ENCODE data around the gene DNAL4.
A peak's percentile ranks its signal among the peaks of the same experiment; 100 is the strongest.

The DNAL4 gene

DNA sequence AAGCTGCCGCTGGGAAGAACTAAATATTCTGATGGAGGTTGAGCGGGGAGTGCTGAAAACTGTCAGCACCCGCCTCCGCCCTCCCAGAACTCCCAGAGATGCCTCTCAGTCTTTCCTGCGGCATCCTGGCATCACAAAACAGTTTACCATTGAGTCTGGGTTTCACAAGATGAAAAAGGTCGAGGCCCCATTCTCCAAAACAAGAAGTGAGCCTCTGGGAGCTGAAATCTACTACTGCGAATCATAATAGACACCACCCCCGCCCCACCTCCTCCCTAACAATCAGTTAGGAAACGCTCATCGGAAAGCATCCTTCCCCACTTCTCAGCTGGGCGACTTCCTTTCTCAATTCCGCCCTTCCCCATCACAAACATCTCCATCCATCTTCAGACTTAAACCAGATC is 39.2 kb downstream of the DNAL4 start:
- peaks cover 43% of the 10 kb centered on the region for H3K4me1 Mint-ChIP-seq
- H3K27ac Mint-ChIP-seq = peak overlapping the region; percentile 21
- TF ChIP-seq, protein P1, sequence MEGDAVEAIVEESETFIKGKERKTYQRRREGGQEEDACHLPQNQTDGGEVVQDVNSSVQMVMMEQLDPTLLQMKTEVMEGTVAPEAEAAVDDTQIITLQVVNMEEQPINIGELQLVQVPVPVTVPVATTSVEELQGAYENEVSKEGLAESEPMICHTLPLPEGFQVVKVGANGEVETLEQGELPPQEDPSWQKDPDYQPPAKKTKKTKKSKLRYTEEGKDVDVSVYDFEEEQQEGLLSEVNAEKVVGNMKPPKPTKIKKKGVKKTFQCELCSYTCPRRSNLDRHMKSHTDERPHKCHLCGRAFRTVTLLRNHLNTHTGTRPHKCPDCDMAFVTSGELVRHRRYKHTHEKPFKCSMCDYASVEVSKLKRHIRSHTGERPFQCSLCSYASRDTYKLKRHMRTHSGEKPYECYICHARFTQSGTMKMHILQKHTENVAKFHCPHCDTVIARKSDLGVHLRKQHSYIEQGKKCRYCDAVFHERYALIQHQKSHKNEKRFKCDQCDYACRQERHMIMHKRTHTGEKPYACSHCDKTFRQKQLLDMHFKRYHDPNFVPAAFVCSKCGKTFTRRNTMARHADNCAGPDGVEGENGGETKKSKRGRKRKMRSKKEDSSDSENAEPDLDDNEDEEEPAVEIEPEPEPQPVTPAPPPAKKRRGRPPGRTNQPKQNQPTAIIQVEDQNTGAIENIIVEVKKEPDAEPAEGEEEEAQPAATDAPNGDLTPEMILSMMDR (IDR thresholded peaks at IDR 0.05) = no peak
- H3K4me3 Mint-ChIP-seq = peak overlapping the region; percentile 87
- DNase-seq = no peak
- H3K27me3 Mint-ChIP-seq (ENCODE audit: low read depth, poor library complexity) = peaks cover 11% of the 10 kb centered on the region
- peaks cover 6% of the 10 kb centered on the region for H3K36me3 Mint-ChIP-seq (ENCODE audit: low read depth)
- no peaks in the 10 kb centered on the region for H3K9me3 Mint-ChIP-seq

DNA sequence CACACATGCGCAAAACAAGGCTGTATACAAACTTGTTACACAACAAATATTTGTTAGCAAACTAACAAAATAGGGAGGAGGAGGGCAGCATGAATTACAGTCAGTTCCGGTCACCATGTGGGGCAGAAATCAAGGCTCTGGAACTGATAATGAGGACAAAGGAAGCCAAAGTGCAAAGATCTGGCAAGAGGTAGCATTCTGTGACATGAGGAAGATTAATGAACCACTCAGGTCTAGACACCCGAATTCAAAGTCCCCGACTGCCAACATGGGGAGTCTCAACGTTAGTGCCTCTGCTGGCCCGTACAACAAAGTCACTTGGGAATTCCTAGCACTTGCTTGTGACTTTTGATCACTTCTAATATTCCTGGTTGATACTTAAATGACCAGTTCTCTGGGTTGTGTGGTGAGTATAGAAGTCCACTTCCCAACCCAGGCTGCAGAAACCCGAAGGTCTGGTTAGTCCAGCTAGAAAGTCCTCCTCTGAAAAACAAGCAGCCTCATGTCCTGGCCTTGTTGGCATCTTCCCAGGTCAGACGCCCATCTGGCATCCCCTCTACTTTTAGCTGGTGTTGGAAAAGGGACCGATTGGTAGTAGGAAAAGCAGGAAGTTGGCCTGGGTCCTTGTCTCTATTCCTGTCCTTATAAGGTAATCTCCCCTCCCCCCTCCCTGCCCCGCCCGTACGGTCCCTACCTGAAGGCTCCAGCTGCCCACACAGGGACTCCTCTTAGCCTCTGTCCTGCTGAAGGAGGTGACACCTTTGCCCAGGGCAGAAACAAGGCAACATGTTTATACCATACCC is 39.8 kb downstream of the DNAL4 start:
- DNase-seq = no peak
- peaks cover 46% of the 10 kb centered on the region for H3K4me1 Mint-ChIP-seq
- H3K9me3 Mint-ChIP-seq = no peaks in the 10 kb centered on the region
- H3K4me3 Mint-ChIP-seq = peak overlapping the region; percentile 87
- no peak overlapping the region for H3K27ac Mint-ChIP-seq
- peaks cover 12% of the 10 kb centered on the region for H3K36me3 Mint-ChIP-seq (ENCODE audit: low read depth)
- TF ChIP-seq, protein P1 (IDR thresholded peaks at IDR 0.05) = no peak
- peaks cover 11% of the 10 kb centered on the region for H3K27me3 Mint-ChIP-seq (ENCODE audit: low read depth, poor library complexity)

DNA sequence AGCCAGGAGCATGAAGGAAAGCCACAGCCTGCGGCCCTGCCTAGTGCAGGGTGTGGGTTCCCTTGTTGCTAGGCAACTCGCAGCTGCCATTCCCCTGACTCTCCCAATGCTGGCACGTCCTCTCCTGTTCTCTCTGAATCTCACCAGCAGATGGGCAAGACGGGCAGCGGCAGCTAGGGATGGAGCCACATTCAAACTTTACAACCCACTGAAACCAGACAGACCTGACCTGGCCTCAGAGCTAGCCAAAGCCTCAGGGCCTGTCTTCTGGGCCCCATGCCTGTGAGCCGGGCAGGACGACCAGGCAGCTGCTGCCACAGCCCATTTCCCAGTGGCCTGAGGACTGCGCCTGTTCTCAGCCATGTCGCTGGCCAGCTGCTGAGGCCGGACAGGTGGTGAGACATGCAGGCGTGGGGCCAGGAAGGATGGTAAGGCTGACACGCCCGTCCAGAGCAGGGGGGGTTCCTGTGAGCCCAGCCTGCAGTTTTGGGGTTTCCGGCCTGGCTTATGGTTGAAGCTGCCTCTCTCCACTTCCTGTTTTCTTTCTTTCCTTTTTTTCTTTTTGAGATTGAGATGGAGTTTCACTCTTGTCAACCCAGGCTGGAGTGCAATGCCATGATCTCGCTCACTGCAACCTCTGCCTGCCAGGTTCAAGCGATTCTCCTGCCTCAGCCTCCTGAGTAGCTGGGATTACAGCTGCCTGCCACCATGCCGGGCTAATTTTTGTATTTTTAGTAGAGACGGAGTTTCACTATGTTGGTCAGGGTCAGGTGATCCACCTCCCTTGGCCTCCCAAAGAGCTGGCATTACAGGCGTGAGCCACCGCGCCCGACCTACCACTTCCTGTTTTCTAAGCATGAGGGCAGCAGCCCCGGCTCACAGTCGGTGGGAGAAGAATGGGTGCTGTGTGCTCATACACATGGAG is 42.3 kb downstream of the DNAL4 start:
- Mint-ChIP-seq H3K27ac (no peak overlapping the region), H3K4me1 (peaks cover 37% of the 10 kb centered on the region), H3K9me3 (no peaks in the 10 kb centered on the region), H3K4me3 (no peak overlapping the region), H3K36me3 (ENCODE audit: low read depth) (peaks cover 20% of the 10 kb centered on the region), H3K27me3 (ENCODE audit: low read depth, poor library complexity) (peaks cover 3% of the 10 kb centered on the region)
- TF ChIP-seq, protein P1 (IDR thresholded peaks at IDR 0.05) = no peak
- no peak for DNase-seq

DNA sequence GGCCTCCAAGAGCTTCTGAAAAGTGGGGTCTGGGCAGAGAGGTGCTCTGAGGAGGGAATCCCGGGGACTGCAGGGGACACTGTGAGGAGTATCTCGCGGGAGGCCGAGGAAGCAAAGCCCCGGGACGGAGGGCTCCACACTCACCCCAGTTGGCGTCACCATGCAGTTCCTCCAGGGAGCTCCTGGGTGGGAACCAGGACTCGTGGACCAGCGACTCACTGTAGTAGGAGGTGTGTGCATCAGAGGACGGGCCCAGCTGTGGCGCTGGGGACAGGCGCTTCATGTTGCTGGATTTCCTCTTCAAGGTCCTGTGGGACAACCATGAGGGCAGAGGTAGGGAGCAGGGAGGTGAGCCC is 42.9 kb downstream of the DNAL4 start:
- Mint-ChIP-seq H3K36me3 (ENCODE audit: low read depth) (peaks cover 20% of the 10 kb centered on the region), H3K27me3 (ENCODE audit: low read depth, poor library complexity) (peaks cover 3% of the 10 kb centered on the region), H3K4me3 (no peak overlapping the region), H3K9me3 (no peaks in the 10 kb centered on the region), H3K4me1 (peaks cover 33% of the 10 kb centered on the region), H3K27ac (no peak overlapping the region)
- DNase-seq = no peak
- TF ChIP-seq, protein P1 (IDR thresholded peaks at IDR 0.05) = no peak

DNA sequence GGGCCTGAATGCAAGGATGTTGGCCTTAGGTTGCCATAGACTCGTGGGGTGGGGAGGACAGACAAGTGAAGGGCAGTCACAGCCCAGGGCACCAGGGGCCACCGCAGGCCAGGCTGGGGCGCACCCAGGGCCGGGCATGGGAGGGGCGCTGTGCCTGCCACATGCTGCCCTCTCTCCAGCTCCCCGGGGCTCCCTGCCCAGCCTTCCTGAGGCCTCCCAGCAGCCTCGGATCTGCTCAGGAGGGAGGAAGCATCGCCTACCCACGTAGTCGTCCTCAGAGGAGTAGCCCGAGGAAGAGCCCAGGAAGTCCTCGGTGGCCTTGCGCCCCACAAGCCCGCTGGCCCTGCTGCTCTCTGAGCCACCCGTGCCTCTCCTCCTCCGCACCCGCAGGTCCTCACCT is 43.3 kb downstream of the DNAL4 start:
- no peaks in the 10 kb centered on the region for H3K9me3 Mint-ChIP-seq
- H3K27ac Mint-ChIP-seq = no peak overlapping the region
- peaks cover 3% of the 10 kb centered on the region for H3K27me3 Mint-ChIP-seq (ENCODE audit: low read depth, poor library complexity)
- peaks cover 33% of the 10 kb centered on the region for H3K4me1 Mint-ChIP-seq
- H3K36me3 Mint-ChIP-seq (ENCODE audit: low read depth) = peaks cover 23% of the 10 kb centered on the region
- H3K4me3 Mint-ChIP-seq = no peak overlapping the region
- DNase-seq = no peak
- TF ChIP-seq, protein P1 (IDR thresholded peaks at IDR 0.05) = no peak

Data from nephron progenitor cell (in vitro differentiated cells).